Measurements from ENCODE around the gene OR10A4.

DNA sequence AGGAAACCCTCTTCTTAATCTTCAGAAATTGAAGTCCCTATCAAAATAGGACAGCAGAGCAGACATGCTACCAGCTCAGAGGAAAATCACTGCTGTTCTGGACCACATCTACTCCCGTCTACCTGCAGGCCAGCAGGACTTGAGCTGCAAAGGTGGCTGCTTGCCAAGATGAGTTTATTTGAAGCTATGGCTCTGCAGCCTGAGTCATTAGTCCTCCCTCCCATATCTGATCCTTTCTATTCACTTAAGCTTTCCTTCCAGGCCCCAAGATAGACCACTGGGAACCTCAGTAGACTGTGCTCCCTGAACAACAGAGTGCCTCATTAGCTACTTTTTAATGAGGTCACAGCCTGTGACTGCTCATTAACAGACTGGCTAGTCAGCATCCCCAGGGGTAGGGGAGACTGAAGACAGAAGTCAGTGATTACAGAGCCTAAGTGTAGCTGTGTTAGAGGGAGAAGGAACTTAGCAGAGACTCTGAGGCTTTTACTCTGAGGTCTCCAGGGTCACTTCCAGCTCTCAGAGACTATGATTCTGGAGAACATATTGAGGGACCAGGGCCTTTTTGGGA lies 20.4 kb upstream of the OR10A4 start:
- TF ChIP-seq POLR2A (IDR thresholded peaks at IDR 0.05; ENCODE audit: low read depth, low read length) (no peak), RCOR1 (conservative IDR thresholded peaks at IDR 0.05; ENCODE audit: low read depth, low read length) (no peak)
- TF ChIP-seq, protein P1, sequence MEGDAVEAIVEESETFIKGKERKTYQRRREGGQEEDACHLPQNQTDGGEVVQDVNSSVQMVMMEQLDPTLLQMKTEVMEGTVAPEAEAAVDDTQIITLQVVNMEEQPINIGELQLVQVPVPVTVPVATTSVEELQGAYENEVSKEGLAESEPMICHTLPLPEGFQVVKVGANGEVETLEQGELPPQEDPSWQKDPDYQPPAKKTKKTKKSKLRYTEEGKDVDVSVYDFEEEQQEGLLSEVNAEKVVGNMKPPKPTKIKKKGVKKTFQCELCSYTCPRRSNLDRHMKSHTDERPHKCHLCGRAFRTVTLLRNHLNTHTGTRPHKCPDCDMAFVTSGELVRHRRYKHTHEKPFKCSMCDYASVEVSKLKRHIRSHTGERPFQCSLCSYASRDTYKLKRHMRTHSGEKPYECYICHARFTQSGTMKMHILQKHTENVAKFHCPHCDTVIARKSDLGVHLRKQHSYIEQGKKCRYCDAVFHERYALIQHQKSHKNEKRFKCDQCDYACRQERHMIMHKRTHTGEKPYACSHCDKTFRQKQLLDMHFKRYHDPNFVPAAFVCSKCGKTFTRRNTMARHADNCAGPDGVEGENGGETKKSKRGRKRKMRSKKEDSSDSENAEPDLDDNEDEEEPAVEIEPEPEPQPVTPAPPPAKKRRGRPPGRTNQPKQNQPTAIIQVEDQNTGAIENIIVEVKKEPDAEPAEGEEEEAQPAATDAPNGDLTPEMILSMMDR (IDR thresholded peaks at IDR 0.05 in 2 of 3, conservative IDR thresholded peaks at IDR 0.05 in 1 of 3; ENCODE audit: control insufficient read depth in 2 of 3, extremely low read depth in 1 of 3, insufficient read depth in 1 of 3, low read depth in 3 of 3, low read length in 3 of 3) = no peak
- TF ChIP-seq, protein P2, sequence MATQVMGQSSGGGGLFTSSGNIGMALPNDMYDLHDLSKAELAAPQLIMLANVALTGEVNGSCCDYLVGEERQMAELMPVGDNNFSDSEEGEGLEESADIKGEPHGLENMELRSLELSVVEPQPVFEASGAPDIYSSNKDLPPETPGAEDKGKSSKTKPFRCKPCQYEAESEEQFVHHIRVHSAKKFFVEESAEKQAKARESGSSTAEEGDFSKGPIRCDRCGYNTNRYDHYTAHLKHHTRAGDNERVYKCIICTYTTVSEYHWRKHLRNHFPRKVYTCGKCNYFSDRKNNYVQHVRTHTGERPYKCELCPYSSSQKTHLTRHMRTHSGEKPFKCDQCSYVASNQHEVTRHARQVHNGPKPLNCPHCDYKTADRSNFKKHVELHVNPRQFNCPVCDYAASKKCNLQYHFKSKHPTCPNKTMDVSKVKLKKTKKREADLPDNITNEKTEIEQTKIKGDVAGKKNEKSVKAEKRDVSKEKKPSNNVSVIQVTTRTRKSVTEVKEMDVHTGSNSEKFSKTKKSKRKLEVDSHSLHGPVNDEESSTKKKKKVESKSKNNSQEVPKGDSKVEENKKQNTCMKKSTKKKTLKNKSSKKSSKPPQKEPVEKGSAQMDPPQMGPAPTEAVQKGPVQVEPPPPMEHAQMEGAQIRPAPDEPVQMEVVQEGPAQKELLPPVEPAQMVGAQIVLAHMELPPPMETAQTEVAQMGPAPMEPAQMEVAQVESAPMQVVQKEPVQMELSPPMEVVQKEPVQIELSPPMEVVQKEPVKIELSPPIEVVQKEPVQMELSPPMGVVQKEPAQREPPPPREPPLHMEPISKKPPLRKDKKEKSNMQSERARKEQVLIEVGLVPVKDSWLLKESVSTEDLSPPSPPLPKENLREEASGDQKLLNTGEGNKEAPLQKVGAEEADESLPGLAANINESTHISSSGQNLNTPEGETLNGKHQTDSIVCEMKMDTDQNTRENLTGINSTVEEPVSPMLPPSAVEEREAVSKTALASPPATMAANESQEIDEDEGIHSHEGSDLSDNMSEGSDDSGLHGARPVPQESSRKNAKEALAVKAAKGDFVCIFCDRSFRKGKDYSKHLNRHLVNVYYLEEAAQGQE (IDR thresholded peaks at IDR 0.05; ENCODE audit: low read depth, low read length) = no peak
